Measurements from ENCODE around the gene OGA.

DNA sequence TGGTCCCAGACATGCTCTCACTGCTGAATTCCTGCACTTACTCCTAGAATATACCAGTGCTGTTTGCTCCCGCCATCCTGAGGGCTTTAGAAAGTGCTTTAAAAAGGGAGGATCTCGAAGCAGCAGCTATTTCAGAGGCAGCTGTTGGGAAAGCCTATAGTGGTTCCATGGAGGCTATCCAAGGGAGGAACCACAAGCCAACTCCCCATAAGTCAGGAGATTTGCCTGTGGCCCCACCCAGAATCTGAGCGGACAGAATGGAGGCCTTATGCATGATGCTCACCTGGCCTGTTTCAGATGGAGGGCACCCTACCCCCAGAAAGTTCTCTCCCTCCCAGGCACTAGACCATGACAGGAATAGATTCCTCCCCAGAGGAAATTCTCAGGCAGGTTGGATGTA is 27.6 kb upstream of the OGA start:
- TF ChIP-seq POLR2AphosphoS5 (IDR thresholded peaks at IDR 0.05; ENCODE audit: low read depth, low read length), result no peak
- no peak for TF ChIP-seq POLR2A (IDR thresholded peaks at IDR 0.05; ENCODE audit: low read depth, low read length)
- no peak for TF ChIP-seq TAF1 (IDR thresholded peaks at IDR 0.05; ENCODE audit: low read depth, low read length)
- no peak for TF ChIP-seq SPI1 (IDR thresholded peaks at IDR 0.05; ENCODE audit: low read depth, low read length)
- TF ChIP-seq PAX5 (IDR thresholded peaks at IDR 0.05; ENCODE audit: insufficient read depth, low read length, severe bottlenecking), result no peak

All from GM12891 (cell line).